Choroid plexus epithelial cell (primary cell): Measurements from ENCODE around the gene ANKRD65.
"Not testable (repeated sequence)": the region's sequence is repeated elsewhere in the genome, so short reads cannot be mapped to it uniquely, and the experiment has no call there.

Experiments
- DNase-seq: peaks from one replicate; pipeline ENCODE4 v3.0.0-alpha.2; 2010; ENCODE audit warnings: low read depth
- H3K4me3 ChIP-seq: 2 replicates; pipeline ENCODE4 v1.5.1; 2011; ENCODE audit warnings: low read depth, mild to moderate bottlenecking, control low read depth, low read length, moderate library complexity
- TF ChIP-seq, protein P1 (sequence below): conservative IDR thresholded peaks from 2 replicates; pipeline ENCODE4 v1.5.1; 2011; ENCODE audit warnings: low read depth, mild to moderate bottlenecking, control low read depth, inconsistent platforms, low read length, moderate library complexity

Gene ANKRD65

DNA sequence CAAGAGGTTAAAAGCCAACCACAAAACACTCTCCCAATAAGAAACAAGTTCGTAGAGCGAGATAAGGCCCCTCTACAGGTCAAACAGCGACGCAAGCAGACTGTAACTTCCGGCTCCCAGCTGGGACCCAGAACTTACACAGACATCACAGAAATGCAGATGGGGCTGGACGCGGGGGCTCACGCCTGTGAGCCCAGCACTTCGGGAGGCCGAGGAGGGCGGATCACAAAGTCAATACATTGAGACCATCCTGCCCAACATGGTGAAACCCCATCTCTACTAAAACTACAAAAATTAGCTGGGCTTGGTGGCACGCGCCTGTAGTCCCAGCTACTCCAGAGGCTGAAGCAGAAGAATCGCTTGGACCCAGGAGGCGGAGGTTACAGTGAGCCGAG lies 33.0 kb downstream of the ANKRD65 start:
- no peak overlapping the region for H3K4me3 ChIP-seq
- TF ChIP-seq, protein P1, sequence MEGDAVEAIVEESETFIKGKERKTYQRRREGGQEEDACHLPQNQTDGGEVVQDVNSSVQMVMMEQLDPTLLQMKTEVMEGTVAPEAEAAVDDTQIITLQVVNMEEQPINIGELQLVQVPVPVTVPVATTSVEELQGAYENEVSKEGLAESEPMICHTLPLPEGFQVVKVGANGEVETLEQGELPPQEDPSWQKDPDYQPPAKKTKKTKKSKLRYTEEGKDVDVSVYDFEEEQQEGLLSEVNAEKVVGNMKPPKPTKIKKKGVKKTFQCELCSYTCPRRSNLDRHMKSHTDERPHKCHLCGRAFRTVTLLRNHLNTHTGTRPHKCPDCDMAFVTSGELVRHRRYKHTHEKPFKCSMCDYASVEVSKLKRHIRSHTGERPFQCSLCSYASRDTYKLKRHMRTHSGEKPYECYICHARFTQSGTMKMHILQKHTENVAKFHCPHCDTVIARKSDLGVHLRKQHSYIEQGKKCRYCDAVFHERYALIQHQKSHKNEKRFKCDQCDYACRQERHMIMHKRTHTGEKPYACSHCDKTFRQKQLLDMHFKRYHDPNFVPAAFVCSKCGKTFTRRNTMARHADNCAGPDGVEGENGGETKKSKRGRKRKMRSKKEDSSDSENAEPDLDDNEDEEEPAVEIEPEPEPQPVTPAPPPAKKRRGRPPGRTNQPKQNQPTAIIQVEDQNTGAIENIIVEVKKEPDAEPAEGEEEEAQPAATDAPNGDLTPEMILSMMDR: no peak
- DNase-seq: no peak

GRCh38 chr1:1387098-1388077 lies 33.7 kb downstream of the ANKRD65 start:
- DNase-seq: no peak
- no peak overlapping the region for H3K4me3 ChIP-seq
- TF ChIP-seq, protein P1: no peak

DNA sequence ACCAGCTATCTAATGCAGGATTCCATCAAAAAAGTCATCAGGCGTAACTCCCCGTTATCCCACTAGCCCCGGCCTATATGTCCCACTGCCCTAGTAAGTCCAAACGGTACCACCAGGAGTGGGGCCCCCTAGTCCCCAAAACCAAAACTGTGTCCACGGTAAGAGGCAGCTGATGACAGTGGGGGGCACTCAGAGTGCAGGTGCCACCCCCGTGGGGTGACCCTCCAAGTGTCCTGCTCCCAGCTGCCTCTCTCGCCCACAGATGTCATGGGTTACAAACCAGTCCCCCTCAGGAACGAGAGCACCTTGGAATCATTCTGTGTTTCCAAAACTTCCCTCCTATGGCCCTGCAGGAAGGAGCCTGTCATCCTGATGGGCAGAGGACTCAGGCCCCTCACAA lies 35.1 kb downstream of the ANKRD65 start:
- TF ChIP-seq, protein P1: no peak
- no peak for DNase-seq
- no peak overlapping the region for H3K4me3 ChIP-seq

GRCh38 chr1:1385339-1385738 lies 35.7 kb downstream of the ANKRD65 start:
- DNase-seq, H3K4me3 ChIP-seq: not testable (repeated sequence)

GRCh38 chr1:1381294-1381693 lies 39.8 kb downstream of the ANKRD65 start:
- TF ChIP-seq, protein P1: no peak
- no peak overlapping the region for H3K4me3 ChIP-seq
- no peak for DNase-seq

DNA sequence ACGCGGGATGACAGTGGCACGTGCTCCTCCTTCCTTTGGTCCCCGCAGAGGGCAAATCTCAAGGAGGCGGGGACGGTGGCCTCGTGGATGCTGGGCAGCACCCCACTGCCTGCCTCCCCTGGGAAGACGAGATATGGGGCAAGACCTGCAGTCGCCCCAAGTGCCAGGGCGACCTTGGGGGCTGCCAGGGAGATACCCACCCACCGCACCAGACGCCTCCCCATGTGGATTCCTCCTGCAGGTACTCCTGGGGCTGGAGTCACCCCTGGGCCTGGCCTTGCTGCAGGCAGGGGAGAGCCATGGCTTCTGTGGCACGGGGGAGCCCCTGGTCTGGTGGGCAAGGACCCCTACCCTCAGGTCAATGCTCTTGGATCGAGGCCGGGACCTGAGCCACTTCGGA lies 40.2 kb downstream of the ANKRD65 start:
- TF ChIP-seq, protein P1: no peak
- no peak for DNase-seq
- no peak overlapping the region for H3K4me3 ChIP-seq

GRCh38 chr1:1377540-1378205 lies 43.4 kb downstream of the ANKRD65 start:
- no peak overlapping the region for H3K4me3 ChIP-seq
- DNase-seq: no peak
- TF ChIP-seq, protein P1: no peak
